Peyer's patch (tissue), 4 donors: ENCODE data around the gene SLCO3A1. TPM values are rescaled to one million over a fixed set of nuclear protein-coding genes. Genes with fewer than 3 reads are reported as not detected.
A peak's percentile ranks its signal among the peaks of the same experiment; 100 is the strongest.

Source experiments
- DNase-seq, 3 donors: peaks; one replicate each; pipeline ENCODE4 v3.0.0-alpha.2; 2017 to 2019
- H3K27ac ChIP-seq, 4 donors: fragments of 200-600 bp; sonication (generic); one replicate each; pipeline ENCODE4 v1.5.1; 2016 to 2019
- H3K27me3 ChIP-seq, 2 donors: fragments of 200-600 bp; sonication (generic); one replicate each; pipeline ENCODE4 v1.5.1; 2019
- H3K36me3 ChIP-seq, 3 donors: fragments of 200-600 bp; sonication (generic); one replicate each; pipeline ENCODE4 v1.5.1; 2016 to 2019
- H3K4me1 ChIP-seq, 4 donors: fragments of 200-600 bp; sonication (generic); one replicate each; pipeline ENCODE4 v1.5.1; 2016 to 2019
- H3K4me3 ChIP-seq, 4 donors: fragments of 200-600 bp; sonication (generic); 1 replicate in 3 of 4; 2 replicates in 1 of 4; pipeline ENCODE4 v1.5.1; 2016 to 2019; ENCODE audit warnings: mild to moderate bottlenecking in 1 of 4
- H3K9me3 ChIP-seq, 4 donors: fragments of 200-600 bp; sonication (generic); one replicate each; pipeline ENCODE4 v1.5.1; 2016 to 2019; ENCODE audit warnings: mild to moderate bottlenecking in 1 of 4
- CTCF ChIP-seq, 6 experiments: fragments of 450-650 bp in 4 of 6; fragments of 200-600 bp in 2 of 6; sonication (generic) in 1 of 6; IDR thresholded peaks; one replicate each; pipeline ENCODE4 v1.5.1; 2017 to 2019; ENCODE audit warnings: antibody characterized with exemption in 6 of 6, mild to moderate bottlenecking in 3 of 6, moderate library complexity in 1 of 6
- POLR2A ChIP-seq, 2 donors: fragments of 450-650 bp; IDR thresholded peaks; one replicate each; pipeline ENCODE4 v1.5.1; 2017; ENCODE audit warnings: antibody characterized with exemption in 2 of 2, mild to moderate bottlenecking in 2 of 2, moderate library complexity in 2 of 2
- total RNA-seq, 4 donors: library from RNA; depleted of rRNA; stranded (reverse); fragments of >200 nt; gene quantifications; one replicate each; pipeline ENCODE4 v1.1.0, GENCODE V29; 2016

The SLCO3A1 gene
- total RNA-seq, 4 donors from 2014 or later = 2.1 to 8.3 (median 5.0) TPM

- H3K4me3 ChIP-seq = no peak overlapping the region
- DNase-seq = no peak
- peaks cover 0 to 10% (median under 1%) of the 10 kb centered on the region in 4 donors for H3K4me1 ChIP-seq
- H3K27ac ChIP-seq = peak overlapping the region in 1 of 4 donors; percentile 13
- no peaks in the 10 kb centered on the region for H3K36me3 ChIP-seq
- H3K27me3 ChIP-seq = no peaks in the 10 kb centered on the region
- no peak for TF ChIP-seq POLR2A (IDR thresholded peaks at IDR 0.05)
- no peak for TF ChIP-seq CTCF (IDR thresholded peaks at IDR 0.05)
- H3K9me3 ChIP-seq = no peaks in the 10 kb centered on the region
Measured at GRCh38 chr15:91857772-91858171, 4.3 kb downstream of the SLCO3A1 start.

- TF ChIP-seq POLR2A (IDR thresholded peaks at IDR 0.05) (no peak), CTCF (IDR thresholded peaks at IDR 0.05) (no peak)
- H3K36me3 ChIP-seq = no peaks in the 10 kb centered on the region
- DNase-seq = no peak
- H3K9me3 ChIP-seq = no peaks in the 10 kb centered on the region
- H3K27ac ChIP-seq = no peak overlapping the region
- H3K4me3 ChIP-seq = no peak overlapping the region
- H3K27me3 ChIP-seq = no peaks in the 10 kb centered on the region
- H3K4me1 ChIP-seq = peaks cover 0 to 10% (median 0%) of the 10 kb centered on the region in 4 donors
Measured at GRCh38 chr15:91860498-91860897, 7.0 kb downstream of the SLCO3A1 start.

- peaks cover 0 to 8% (median 0%) of the 10 kb centered on the region in 4 donors for H3K4me1 ChIP-seq
- TF ChIP-seq CTCF (IDR thresholded peaks at IDR 0.05) (no peak), POLR2A (IDR thresholded peaks at IDR 0.05) (no peak)
Measured at GRCh38 chr15:91861223-91861622, 7.7 kb downstream of the SLCO3A1 start.

GRCh38 chr15:91862891-91863504 lies 9.5 kb downstream of the SLCO3A1 start:
- DNase-seq = no peak
- Histone ChIP-seq H3K27ac (no peak overlapping the region), H3K27me3 (no peaks in the 10 kb centered on the region)

More at GRCh38 chr15:91861223-91861622, 7.7 kb downstream of the SLCO3A1 start:
- no peaks in the 10 kb centered on the region for H3K36me3 ChIP-seq
- H3K27ac ChIP-seq = no peak overlapping the region
- H3K27me3 ChIP-seq = no peaks in the 10 kb centered on the region
- H3K4me3 ChIP-seq = no peak overlapping the region
- no peaks in the 10 kb centered on the region for H3K9me3 ChIP-seq
- DNase-seq = no peak

GRCh38 chr15:91863621-91864255 lies 10.2 kb downstream of the SLCO3A1 start:
- Histone ChIP-seq H3K36me3 (no peaks in the 10 kb centered on the region), H3K9me3 (no peaks in the 10 kb centered on the region), H3K4me3 (no peak overlapping the region), H3K27me3 (no peaks in the 10 kb centered on the region), H3K4me1 (peaks cover 0 to 17% (median 0%) of the 10 kb centered on the region in 4 donors), H3K27ac (no peak overlapping the region)
- TF ChIP-seq POLR2A (IDR thresholded peaks at IDR 0.05) (no peak), CTCF (IDR thresholded peaks at IDR 0.05) (no peak)
- no peak for DNase-seq

More at GRCh38 chr15:91862891-91863504, 9.5 kb downstream of the SLCO3A1 start:
- TF ChIP-seq CTCF (IDR thresholded peaks at IDR 0.05) (no peak), POLR2A (IDR thresholded peaks at IDR 0.05) (no peak)
- Histone ChIP-seq H3K36me3 (no peaks in the 10 kb centered on the region), H3K4me1 (peaks cover 0 to 16% (median 0%) of the 10 kb centered on the region in 4 donors), H3K4me3 (no peak overlapping the region), H3K9me3 (no peaks in the 10 kb centered on the region)
